Ovary (tissue), 3 donors: ENCODE results near the gene AGXT2.

Experiments used
- EP300 ChIP-seq: sonication (generic); formaldehyde crosslinking; IDR thresholded peaks from one replicate; pipeline ENCODE4 v1.6.1; 2017; ENCODE audit warnings: antibody characterized with exemption
- TF ChIP-seq, protein P1 (sequence below), 3 donors: fragments of 450-650 bp in 2 of 3; fragments of 200-600 bp in 1 of 3; IDR thresholded peaks; one replicate each; pipeline versions ENCODE4 v1.5.1 to v1.8.0; 2016 to 2022; ENCODE audit warnings: antibody characterized with exemption in 3 of 3, mild to moderate bottlenecking in 1 of 3
- donor health status: DM: no; HTN: no; CAD: no.

GRCh38 chr5:35082530-35082929 lies 34.8 kb upstream of the AGXT2 start:
- TF ChIP-seq, protein P1, sequence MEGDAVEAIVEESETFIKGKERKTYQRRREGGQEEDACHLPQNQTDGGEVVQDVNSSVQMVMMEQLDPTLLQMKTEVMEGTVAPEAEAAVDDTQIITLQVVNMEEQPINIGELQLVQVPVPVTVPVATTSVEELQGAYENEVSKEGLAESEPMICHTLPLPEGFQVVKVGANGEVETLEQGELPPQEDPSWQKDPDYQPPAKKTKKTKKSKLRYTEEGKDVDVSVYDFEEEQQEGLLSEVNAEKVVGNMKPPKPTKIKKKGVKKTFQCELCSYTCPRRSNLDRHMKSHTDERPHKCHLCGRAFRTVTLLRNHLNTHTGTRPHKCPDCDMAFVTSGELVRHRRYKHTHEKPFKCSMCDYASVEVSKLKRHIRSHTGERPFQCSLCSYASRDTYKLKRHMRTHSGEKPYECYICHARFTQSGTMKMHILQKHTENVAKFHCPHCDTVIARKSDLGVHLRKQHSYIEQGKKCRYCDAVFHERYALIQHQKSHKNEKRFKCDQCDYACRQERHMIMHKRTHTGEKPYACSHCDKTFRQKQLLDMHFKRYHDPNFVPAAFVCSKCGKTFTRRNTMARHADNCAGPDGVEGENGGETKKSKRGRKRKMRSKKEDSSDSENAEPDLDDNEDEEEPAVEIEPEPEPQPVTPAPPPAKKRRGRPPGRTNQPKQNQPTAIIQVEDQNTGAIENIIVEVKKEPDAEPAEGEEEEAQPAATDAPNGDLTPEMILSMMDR (IDR thresholded peaks at IDR 0.05) = no peak
- TF ChIP-seq EP300 = no peak
